ENCODE results near the gene ZCCHC8. TPM values are rescaled to one million over a fixed set of nuclear protein-coding genes. Genes with fewer than 3 reads are reported as not detected.
A peak's percentile ranks its signal among the peaks of the same experiment; 100 is the strongest.
"Not testable (repeated sequence)": the region's sequence is repeated elsewhere in the genome, so short reads cannot be mapped to it uniquely, and the experiment has no call there.

ZCCHC8 gene
- polyA plus RNA-seq, 6 donors from 2014 or later, result 6.2 to 15.7 (median 12.8) TPM

DNA sequence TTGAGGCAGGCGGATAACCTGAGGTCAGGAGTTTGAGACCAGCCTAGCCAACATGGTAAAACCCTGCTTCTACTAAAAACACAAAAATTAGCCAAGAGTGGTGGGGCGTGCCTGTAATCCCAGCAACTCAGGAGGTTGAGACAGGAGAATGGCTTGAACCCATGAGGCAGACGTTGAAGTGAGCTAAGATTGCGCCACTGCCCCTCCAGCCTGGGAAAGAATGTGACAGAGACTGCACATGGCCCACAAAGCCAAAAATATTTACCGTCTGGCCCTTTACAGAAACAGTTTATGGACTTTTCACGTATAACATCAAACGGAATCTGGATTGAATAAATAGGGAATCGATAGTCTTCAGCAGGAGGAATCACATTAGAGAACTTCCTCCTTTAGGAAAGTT lies 22.5 kb upstream of the ZCCHC8 start:
- DNase-seq (no peak), ATAC-seq (ENCODE audit: low read depth in 2 of 2) (no peak)
- no peaks in the 10 kb centered on the region for H3K9me3 Mint-ChIP-seq
- H3K4me3 Mint-ChIP-seq, result peak overlapping the region in 5 of 8 donors; percentile 24 to 93 (median 48)
- no peaks in the 10 kb centered on the region for H3K27me3 Mint-ChIP-seq
- peaks cover 22 to 42% (median 41%) of the 10 kb centered on the region in 3 donors for H3K4me1 Mint-ChIP-seq
- H3K27ac Mint-ChIP-seq, result peak overlapping the region in 3 of 6 donors; percentile 8 to 76 (median 71)
- peaks cover 14 to 17% of the 10 kb centered on the region in 2 donors for H3K36me3 Mint-ChIP-seq

GRCh38 chr12:122520676-122521075 lies 19.9 kb upstream of the ZCCHC8 start:
- Mint-ChIP-seq H3K4me1 (peaks cover 22 to 42% (median 41%) of the 10 kb centered on the region in 3 donors), H3K9me3 (no peaks in the 10 kb centered on the region), H3K27me3 (no peaks in the 10 kb centered on the region), H3K27ac (peak overlapping the region in 2 of 6 donors; percentile 36 to 67), H3K36me3 (peaks cover 25 to 29% of the 10 kb centered on the region in 2 donors), H3K4me3 (no peak overlapping the region)
- DNase-seq, result no peak
- ATAC-seq (ENCODE audit: low read depth in 2 of 2), result no peak

GRCh38 chr12:122519418-122519817 lies 18.7 kb upstream of the ZCCHC8 start:
- DNase-seq (no peak), ATAC-seq (ENCODE audit: low read depth in 2 of 2) (no peak)
- H3K4me1 Mint-ChIP-seq, result peaks cover 22 to 34% (median 31%) of the 10 kb centered on the region in 3 donors
- H3K36me3 Mint-ChIP-seq, result peaks cover 25 to 29% of the 10 kb centered on the region in 2 donors
- no peaks in the 10 kb centered on the region for H3K9me3 Mint-ChIP-seq
- H3K4me3 Mint-ChIP-seq, result no peak overlapping the region
- no peak overlapping the region for H3K27ac Mint-ChIP-seq
- H3K27me3 Mint-ChIP-seq, result no peaks in the 10 kb centered on the region

DNA sequence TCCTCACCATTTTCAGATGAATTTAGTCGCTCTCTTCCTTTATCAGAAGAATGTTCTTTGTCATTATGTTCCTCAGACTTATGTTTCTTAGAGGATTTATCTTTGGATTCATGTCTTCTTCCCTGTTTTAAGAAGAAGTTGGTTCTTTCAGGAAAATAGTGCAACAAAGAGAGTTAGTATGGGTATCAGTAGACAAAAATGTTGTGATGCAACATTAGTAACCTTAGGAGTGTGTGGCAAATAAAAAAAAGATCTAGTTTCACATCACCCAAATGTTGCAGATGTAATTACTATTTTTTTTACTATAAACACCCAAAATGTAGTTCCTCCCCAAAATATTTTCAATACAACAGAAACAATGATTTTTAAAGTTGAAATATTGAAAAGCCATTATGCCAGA lies 18.2 kb upstream of the ZCCHC8 start:
- H3K9me3 Mint-ChIP-seq, result no peaks in the 10 kb centered on the region
- peaks cover 25 to 29% of the 10 kb centered on the region in 2 donors for H3K36me3 Mint-ChIP-seq
- no peaks in the 10 kb centered on the region for H3K27me3 Mint-ChIP-seq
- no peak for DNase-seq
- H3K4me3 Mint-ChIP-seq, result no peak overlapping the region
- no peak overlapping the region for H3K27ac Mint-ChIP-seq
- H3K4me1 Mint-ChIP-seq, result peaks cover 17 to 29% (median 26%) of the 10 kb centered on the region in 3 donors
- no peak for ATAC-seq (ENCODE audit: low read depth in 2 of 2)

- H3K27ac Mint-ChIP-seq, result peak overlapping the region in 1 of 6 donors; percentile 9
Measured at GRCh38 chr12:122517877-122518276, 17.1 kb upstream of the ZCCHC8 start.

DNA sequence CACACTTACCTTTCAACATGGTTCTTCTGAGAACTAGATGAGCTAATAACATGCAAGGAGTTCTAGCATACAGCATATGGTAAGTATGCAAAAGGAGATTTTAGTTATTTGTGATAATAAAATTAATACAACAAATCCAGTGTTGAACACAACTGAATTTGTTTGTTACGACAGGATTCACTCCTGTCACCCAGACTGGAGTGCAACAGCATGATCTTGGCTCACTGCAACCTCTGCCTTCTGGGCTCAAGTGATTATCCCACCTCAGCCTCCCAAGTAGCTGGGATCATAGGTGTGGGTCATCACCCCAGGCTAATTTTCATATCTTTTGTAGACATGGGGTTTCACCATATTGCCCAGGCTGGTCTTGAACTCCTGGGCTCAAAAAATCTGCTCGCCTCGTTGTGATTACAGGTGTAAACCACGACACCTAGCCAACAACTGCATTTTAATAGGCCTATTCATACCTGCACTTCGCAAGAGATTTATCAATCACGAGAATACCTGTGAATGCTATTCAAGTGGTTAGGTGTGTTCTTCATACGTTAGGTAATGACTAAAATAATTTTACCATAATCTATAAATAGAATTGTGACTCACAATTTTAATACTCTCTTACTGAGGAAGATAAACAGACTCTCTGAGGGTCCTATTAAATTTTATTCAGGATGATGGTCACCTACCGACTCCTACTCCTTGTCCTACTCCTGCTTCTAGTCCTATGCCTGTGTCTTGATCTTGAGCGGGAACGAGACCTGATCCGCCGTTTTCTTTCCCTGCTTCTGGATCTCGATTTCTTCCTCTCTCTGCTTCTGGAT lies 16.0 kb upstream of the ZCCHC8 start:
- peaks cover 7 to 12% (median 7%) of the 10 kb centered on the region in 3 donors for H3K4me1 Mint-ChIP-seq
- H3K36me3 Mint-ChIP-seq, result peaks cover 25 to 29% of the 10 kb centered on the region in 2 donors
- no peak for ATAC-seq (ENCODE audit: low read depth in 2 of 2)
- peak overlapping the region in 3 of 6 donors; percentile 9 to 85 (median 84) for H3K27ac Mint-ChIP-seq
- H3K27me3 Mint-ChIP-seq, result no peaks in the 10 kb centered on the region
- H3K4me3 Mint-ChIP-seq, result peak overlapping the region in 1 of 8 donors; percentile 31
- no peak for DNase-seq
- H3K9me3 Mint-ChIP-seq, result no peaks in the 10 kb centered on the region

More at GRCh38 chr12:122517877-122518276, 17.1 kb upstream of the ZCCHC8 start:
- DNase-seq (no peak), ATAC-seq (ENCODE audit: low read depth in 2 of 2) (no peak)
- Mint-ChIP-seq H3K9me3 (no peaks in the 10 kb centered on the region), H3K36me3 (peaks cover 25 to 29% of the 10 kb centered on the region in 2 donors), H3K4me3 (no peak overlapping the region), H3K4me1 (peaks cover 11 to 19% (median 15%) of the 10 kb centered on the region in 3 donors), H3K27me3 (no peaks in the 10 kb centered on the region)

GRCh38 chr12:122515275-122515674 lies 14.5 kb upstream of the ZCCHC8 start:
- Mint-ChIP-seq H3K4me1 (peaks cover 3 to 6% (median 3%) of the 10 kb centered on the region in 3 donors), H3K36me3 (peaks cover 12 to 24% of the 10 kb centered on the region in 2 donors), H3K27ac (peak overlapping the region in 1 of 6 donors; percentile 53), H3K4me3 (no peak overlapping the region), H3K27me3 (no peaks in the 10 kb centered on the region), H3K9me3 (no peaks in the 10 kb centered on the region)
- DNase-seq (no peak), ATAC-seq (ENCODE audit: low read depth in 2 of 2) (no peak)

GRCh38 chr12:122513660-122514059 lies 12.9 kb upstream of the ZCCHC8 start:
- no peak for ATAC-seq (ENCODE audit: low read depth in 2 of 2)
- no peak for DNase-seq
- no peaks in the 10 kb centered on the region for H3K9me3 Mint-ChIP-seq
- no peak overlapping the region for H3K4me3 Mint-ChIP-seq
- H3K27ac Mint-ChIP-seq, result peak overlapping the region in 1 of 6 donors; percentile 42
- no peaks in the 10 kb centered on the region for H3K27me3 Mint-ChIP-seq
- H3K4me1 Mint-ChIP-seq, result no peaks in the 10 kb centered on the region
- peaks cover 11 to 17% of the 10 kb centered on the region in 2 donors for H3K36me3 Mint-ChIP-seq

DNA sequence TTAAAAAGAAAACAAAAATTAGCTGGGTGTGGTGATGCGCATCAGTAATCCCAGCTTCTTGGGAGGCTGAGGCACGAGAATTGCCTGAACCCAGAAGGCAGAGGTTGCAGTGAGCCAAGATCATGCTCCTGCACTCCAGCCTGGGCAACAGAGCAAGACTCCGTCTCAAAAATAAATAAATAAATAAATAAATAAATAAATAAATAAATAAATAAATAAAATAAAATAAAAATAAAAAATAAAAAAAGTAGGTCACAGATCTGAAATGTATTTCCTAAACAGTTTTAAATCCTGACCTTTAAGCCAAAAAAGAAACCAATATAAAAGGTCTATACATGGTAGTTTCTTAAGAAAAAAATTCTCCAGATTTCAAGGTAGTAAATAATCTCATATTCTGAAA lies 12.3 kb upstream of the ZCCHC8 start:
- Mint-ChIP-seq H3K36me3 (peaks cover 11 to 17% of the 10 kb centered on the region in 2 donors), H3K4me3 (peak overlapping the region in 1 of 8 donors; percentile 41)
- H3K9me3 Mint-ChIP-seq; H3K4me1 Mint-ChIP-seq; H3K27ac Mint-ChIP-seq; DNase-seq; ATAC-seq (ENCODE audit: low read depth in 2 of 2); H3K27me3 Mint-ChIP-seq: not testable (repeated sequence)

DNA sequence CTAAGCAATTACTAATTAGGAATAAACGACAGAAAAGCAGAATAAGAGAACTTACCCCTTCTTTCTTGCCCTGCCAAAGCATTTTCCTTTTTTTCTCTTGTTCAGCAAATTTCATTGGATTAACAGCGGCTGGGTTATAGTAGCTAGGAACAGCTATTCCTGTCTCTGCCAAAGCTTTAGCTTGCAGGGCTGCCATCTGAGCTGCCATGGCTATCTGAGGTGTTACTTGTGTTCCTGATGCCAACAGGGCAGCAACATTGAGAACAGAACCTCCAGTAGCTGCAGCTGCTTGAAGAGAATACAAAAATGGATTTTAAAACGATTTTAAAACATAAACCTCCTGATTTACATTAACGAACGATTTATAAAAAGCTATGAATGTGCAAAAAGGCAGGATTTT lies 7.4 kb upstream of the ZCCHC8 start:
- no peaks in the 10 kb centered on the region for H3K9me3 Mint-ChIP-seq
- no peak overlapping the region for H3K4me3 Mint-ChIP-seq
- DNase-seq (no peak), ATAC-seq (ENCODE audit: low read depth in 2 of 2) (no peak)
- H3K27me3 Mint-ChIP-seq, result no peaks in the 10 kb centered on the region
- no peak overlapping the region for H3K27ac Mint-ChIP-seq
- H3K36me3 Mint-ChIP-seq, result peaks cover 0 to 14% of the 10 kb centered on the region in 2 donors
- H3K4me1 Mint-ChIP-seq, result peaks cover 0 to 5% (median 3%) of the 10 kb centered on the region in 3 donors

DNA sequence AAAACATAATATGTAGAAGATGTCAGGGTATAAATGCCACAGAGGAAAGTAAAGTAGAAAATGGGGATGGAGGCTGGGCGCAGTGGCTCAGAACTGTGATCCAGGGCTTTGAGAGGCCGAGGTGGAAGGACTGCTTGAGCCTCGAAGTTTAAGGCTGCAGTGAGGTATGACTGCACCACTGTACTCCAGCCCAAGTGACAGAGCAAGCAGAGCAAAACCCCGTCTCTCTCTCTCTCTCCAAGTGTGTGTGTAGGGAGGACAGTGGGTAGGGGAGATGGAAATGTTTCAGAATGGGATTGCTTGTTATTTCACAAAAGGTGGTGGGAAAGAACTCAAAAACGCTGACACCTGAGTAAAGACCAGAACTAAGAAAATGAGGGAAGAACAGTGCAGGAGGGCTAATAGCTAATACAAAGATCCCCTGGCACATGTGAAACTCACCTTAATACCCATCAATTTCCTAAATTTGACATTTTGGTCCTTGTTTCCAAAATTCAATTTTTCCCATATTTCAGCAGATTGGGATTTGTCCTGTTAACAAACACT lies 5.7 kb upstream of the ZCCHC8 start:
- Mint-ChIP-seq H3K4me3 (no peak overlapping the region), H3K36me3 (peaks cover 0 to 8% of the 10 kb centered on the region in 2 donors), H3K4me1 (peaks cover 10 to 14% (median 12%) of the 10 kb centered on the region in 3 donors), H3K9me3 (no peaks in the 10 kb centered on the region), H3K27ac (peak overlapping the region in 3 of 6 donors; percentile 3 to 71 (median 33)), H3K27me3 (no peaks in the 10 kb centered on the region)
- no peak for ATAC-seq (ENCODE audit: low read depth in 2 of 2)
- no peak for DNase-seq

GRCh38 chr12:122505419-122506051 lies 4.8 kb upstream of the ZCCHC8 start:
- Mint-ChIP-seq H3K4me1 (peaks cover 19 to 21% (median 19%) of the 10 kb centered on the region in 3 donors), H3K4me3 (no peak overlapping the region), H3K9me3 (no peaks in the 10 kb centered on the region), H3K36me3 (peaks cover 0 to 8% of the 10 kb centered on the region in 2 donors), H3K27me3 (no peaks in the 10 kb centered on the region), H3K27ac (peak overlapping the region in 3 of 6 donors; percentile 33 to 52 (median 39))
- DNase-seq (no peak), ATAC-seq (ENCODE audit: low read depth in 2 of 2) (no peak)

DNA sequence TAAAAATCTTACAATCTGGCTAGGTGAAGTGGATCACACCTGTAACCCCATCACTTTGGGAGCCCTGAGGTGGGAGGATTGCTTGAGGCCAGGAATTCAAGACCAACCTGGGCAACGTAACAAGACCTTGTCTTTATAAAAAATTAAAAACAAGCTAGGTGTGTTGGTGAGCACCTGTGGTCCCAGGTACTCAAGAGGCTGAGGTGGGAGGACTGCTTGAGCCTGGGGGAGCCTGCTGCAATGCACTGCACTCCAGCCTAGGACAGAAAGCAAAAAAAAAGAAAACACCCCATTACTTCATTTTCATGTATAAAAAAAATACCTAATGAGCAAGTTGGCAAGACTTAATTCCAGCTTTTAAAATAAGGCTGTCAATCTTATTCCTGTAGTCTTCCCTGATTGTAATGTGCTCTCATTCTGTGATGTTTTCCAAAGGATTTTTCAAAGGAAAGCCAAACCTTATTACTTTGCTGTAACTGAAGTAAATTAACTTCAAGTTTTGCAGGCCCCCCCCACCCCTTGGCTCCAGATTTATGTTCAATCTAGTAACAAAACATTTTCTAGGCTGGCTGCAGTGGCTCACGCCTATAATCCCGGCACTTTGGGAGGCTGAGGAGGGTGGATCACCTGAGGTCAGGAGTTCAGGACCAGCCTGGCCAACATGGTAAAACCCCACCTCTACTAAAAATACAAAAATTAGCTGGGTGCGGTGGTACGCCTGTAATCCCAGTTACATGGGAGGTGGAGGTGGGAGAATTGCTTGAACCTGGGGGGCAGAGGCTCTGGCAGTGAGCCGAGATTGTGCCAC lies 3.3 kb upstream of the ZCCHC8 start:
- Mint-ChIP-seq H3K27ac (peak overlapping the region in 4 of 6 donors; percentile 21 to 52 (median 42)), H3K4me1 (peaks cover 25 to 32% (median 27%) of the 10 kb centered on the region in 3 donors), H3K9me3 (no peaks in the 10 kb centered on the region), H3K27me3 (no peaks in the 10 kb centered on the region), H3K4me3 (peak overlapping the region in 2 of 8 donors; percentile 34 to 48), H3K36me3 (peaks cover 0 to 8% of the 10 kb centered on the region in 2 donors)
- ATAC-seq (ENCODE audit: low read depth in 2 of 2), result no peak
- DNase-seq, result no peak

Data from naive B cell (primary cell).